ENCODE measurements around the gene TTLL6. TPM values are rescaled to one million over a fixed set of nuclear protein-coding genes. Genes with fewer than 3 reads are reported as not detected.

Gene TTLL6
- total RNA-seq, 2 donors from 2014 or later: 0.49 to 2.1 TPM

- H3K9me3 ChIP-seq (ENCODE audit: control insufficient read depth, low read length): no peaks in the 10 kb centered on the region
- WGBS, 2 experiments (ENCODE audit: insufficient coverage in 1 of 2, insufficient read length in 1 of 2): 2 to 3% methylated on average over 17 to 21 of the region's 21 CpGs
- no peak overlapping the region for H3K4me3 ChIP-seq (ENCODE audit: low read length)
- peaks cover 100% of the 10 kb centered on the region for H3K27me3 Mint-ChIP-seq (ENCODE audit: insufficient read depth)
- H3K4me1 Mint-ChIP-seq: peaks cover 13% of the 10 kb centered on the region
- H3K27me3 ChIP-seq (ENCODE audit: control insufficient read depth, insufficient read depth, low read length, poor library complexity, severe bottlenecking): peaks cover 100% of the 10 kb centered on the region
- H3K27ac ChIP-seq (ENCODE audit: low read depth, low read length): no peak overlapping the region
- no peak overlapping the region for H3K27ac Mint-ChIP-seq
- TF ChIP-seq CTCF (conservative IDR thresholded peaks at IDR 0.05): no peak
- H3K9ac ChIP-seq (ENCODE audit: extremely low read depth, low read length, poor library complexity, severe bottlenecking): no peak overlapping the region
- no peaks in the 10 kb centered on the region for H3K36me3 Mint-ChIP-seq (ENCODE audit: low read depth)
- no peak overlapping the region for H3K4me3 Mint-ChIP-seq
- peak; percentile 72 for DNase-seq
- H3K36me3 ChIP-seq (ENCODE audit: control insufficient read depth, insufficient read depth, low read length): no peaks in the 10 kb centered on the region
- H3K9me3 Mint-ChIP-seq: no peaks in the 10 kb centered on the region
- peaks cover 9% of the 10 kb centered on the region for H3K4me1 ChIP-seq (ENCODE audit: control insufficient read depth, insufficient read depth, low read length)
Observed at GRCh38 chr17:48746916-48747444, 70.0 kb downstream of the TTLL6 start.

GRCh38 chr17:48745381-48746275 lies 71.4 kb downstream of the TTLL6 start:
- peak; percentile 77 for DNase-seq
- no peak overlapping the region for H3K27ac Mint-ChIP-seq

DNA sequence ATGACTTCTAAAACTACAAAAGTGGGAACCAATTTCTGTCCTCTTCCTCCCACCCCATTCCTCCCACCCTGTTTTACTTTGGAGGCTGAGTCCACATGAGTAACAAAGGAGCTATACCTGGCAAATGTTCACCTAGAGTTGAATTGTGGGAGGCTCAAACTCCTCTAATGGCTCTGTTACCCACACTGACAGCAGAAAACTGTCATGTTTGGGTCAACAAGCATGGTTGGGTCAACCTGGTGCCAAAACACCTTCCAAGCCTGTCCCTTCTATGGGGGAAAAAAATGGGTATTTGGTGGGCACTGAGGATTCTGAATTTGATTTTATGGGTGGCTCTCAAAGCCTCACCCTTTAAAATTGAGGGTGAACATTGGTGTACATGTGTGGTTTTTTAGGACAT lies 76.5 kb downstream of the TTLL6 start:
- Histone ChIP-seq H3K9me3 (ENCODE audit: control insufficient read depth, low read length) (peaks cover 11% of the 10 kb centered on the region), H3K9ac (ENCODE audit: extremely low read depth, low read length, poor library complexity, severe bottlenecking) (no peak overlapping the region), H3K36me3 (ENCODE audit: control insufficient read depth, insufficient read depth, low read length) (no peaks in the 10 kb centered on the region), H3K27ac (ENCODE audit: low read depth, low read length) (no peak overlapping the region), H3K27me3 (ENCODE audit: control insufficient read depth, insufficient read depth, low read length, poor library complexity, severe bottlenecking) (peaks cover 100% of the 10 kb centered on the region), H3K4me3 (ENCODE audit: low read length) (no peak overlapping the region), H3K4me1 (ENCODE audit: control insufficient read depth, insufficient read depth, low read length) (peaks cover 3% of the 10 kb centered on the region)
- Mint-ChIP-seq H3K4me3 (no peak overlapping the region), H3K4me1 (peaks cover 4% of the 10 kb centered on the region), H3K9me3 (peaks cover 5% of the 10 kb centered on the region), H3K27me3 (ENCODE audit: insufficient read depth) (peaks cover 100% of the 10 kb centered on the region), H3K27ac (no peak overlapping the region), H3K36me3 (ENCODE audit: low read depth) (no peaks in the 10 kb centered on the region)
- no peak for TF ChIP-seq CTCF (conservative IDR thresholded peaks at IDR 0.05)
- DNase-seq: no peak

More at GRCh38 chr17:48745381-48746275, 71.4 kb downstream of the TTLL6 start:
- no peak for TF ChIP-seq CTCF (conservative IDR thresholded peaks at IDR 0.05)
- H3K4me1 Mint-ChIP-seq: peaks cover 13% of the 10 kb centered on the region
- H3K27me3 Mint-ChIP-seq (ENCODE audit: insufficient read depth): peaks cover 100% of the 10 kb centered on the region
- H3K36me3 Mint-ChIP-seq (ENCODE audit: low read depth): no peaks in the 10 kb centered on the region
- peaks cover 9% of the 10 kb centered on the region for H3K4me1 ChIP-seq (ENCODE audit: control insufficient read depth, insufficient read depth, low read length)
- H3K9me3 ChIP-seq (ENCODE audit: control insufficient read depth, low read length): no peaks in the 10 kb centered on the region
- no peak overlapping the region for H3K4me3 ChIP-seq (ENCODE audit: low read length)
- peaks cover 100% of the 10 kb centered on the region for H3K27me3 ChIP-seq (ENCODE audit: control insufficient read depth, insufficient read depth, low read length, poor library complexity, severe bottlenecking)
- H3K36me3 ChIP-seq (ENCODE audit: control insufficient read depth, insufficient read depth, low read length): no peaks in the 10 kb centered on the region
- no peaks in the 10 kb centered on the region for H3K9me3 Mint-ChIP-seq
- H3K9ac ChIP-seq (ENCODE audit: extremely low read depth, low read length, poor library complexity, severe bottlenecking): no peak overlapping the region
- H3K27ac ChIP-seq (ENCODE audit: low read depth, low read length): no peak overlapping the region
- WGBS, 2 experiments (ENCODE audit: insufficient coverage in 1 of 2, insufficient read length in 1 of 2): 27 to 33% methylated on average over 9 to 10 of the region's 12 CpGs
- H3K4me3 Mint-ChIP-seq: no peak overlapping the region

Measured in endodermal cell (in vitro differentiated cells).